Measurements from ENCODE around the gene AGGF1.
"Not testable (repeated sequence)": the region's sequence is repeated elsewhere in the genome, so short reads cannot be mapped to it uniquely, and the experiment has no call there.

- not testable (repeated sequence) for TF ChIP-seq CTCF, POLR2AphosphoS5 (IDR thresholded peaks at IDR 0.05)
Measured at GRCh38 chr5:77107035-77107434, 76.8 kb downstream of the AGGF1 start.
